ENCODE results near the gene FRS2. TPM values are rescaled to one million over a fixed set of nuclear protein-coding genes. Genes with fewer than 3 reads are reported as not detected.

Gene FRS2
- total RNA-seq, 1 donor from 2014 or later = 73.7 TPM

DNA sequence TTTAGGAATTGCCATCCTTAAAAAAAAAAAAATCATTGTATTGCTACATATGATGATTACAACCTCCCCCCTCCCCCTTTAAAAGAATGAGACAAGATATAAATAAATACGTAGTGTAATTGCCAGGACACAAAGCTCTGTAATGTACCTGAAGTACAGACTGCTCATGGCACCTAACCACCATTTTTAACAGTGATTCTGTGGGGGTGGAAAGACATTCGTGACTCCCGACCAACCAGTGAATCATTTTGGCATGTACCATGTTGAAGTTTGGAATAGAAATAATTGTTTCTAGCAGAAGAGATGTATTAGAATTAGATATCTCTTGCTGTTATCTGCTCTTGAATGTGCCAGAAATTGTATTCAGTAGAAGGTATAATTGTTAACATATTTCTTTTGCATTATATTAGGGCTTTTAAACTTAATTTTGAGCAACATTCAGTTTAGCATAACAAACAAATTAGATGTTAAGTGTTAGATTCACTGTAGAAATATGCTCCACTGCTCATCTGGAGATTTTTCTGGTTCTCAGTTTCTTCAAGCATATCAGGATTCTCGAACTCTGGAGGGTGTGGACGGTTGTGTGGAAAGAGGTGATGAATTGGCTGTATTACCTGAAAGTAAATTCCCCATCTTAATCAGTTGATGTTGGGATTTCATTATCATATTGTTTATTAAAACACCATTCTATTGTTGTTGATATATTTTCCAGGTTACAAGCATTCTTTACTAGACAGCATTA lies 31.1 kb downstream of the FRS2 start:
- peak; percentile 30 for DNase-seq (ENCODE audit: low read depth)

DNA sequence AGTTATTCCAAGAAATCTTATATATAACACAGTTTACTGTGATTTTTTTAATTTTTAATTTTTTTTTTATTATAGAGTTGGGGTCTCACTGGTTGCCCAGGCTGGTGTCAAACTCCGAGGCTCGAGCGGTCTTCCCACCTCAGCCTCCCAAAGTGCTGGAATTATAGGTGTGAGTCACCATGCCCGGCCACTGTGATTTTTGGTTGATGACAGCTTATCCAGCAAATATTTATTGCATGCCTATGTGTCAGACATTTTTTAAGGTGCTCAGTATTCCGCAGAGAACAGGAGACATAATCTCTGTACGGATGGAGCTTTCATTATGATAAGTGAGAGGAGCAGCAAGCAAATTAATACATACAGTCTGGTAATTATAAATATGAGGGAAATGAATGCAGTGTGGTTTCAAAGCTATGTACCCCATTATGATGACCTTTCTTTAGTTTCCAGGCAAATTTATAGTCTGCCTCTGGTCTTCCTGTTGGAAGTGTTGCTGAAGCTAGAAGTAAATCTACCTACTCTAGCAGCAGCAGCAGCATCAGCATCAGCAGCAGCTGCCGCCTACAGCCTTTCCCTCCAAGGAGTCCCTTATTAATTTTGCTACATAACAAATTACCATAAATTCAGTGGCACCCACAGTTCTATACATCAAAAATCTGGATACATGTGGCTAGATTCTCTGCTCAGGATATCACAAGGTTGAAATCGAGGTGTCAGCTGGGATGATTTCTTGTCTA lies 32.3 kb downstream of the FRS2 start:
- peak; percentile 62 for DNase-seq (ENCODE audit: low read depth)

DNA sequence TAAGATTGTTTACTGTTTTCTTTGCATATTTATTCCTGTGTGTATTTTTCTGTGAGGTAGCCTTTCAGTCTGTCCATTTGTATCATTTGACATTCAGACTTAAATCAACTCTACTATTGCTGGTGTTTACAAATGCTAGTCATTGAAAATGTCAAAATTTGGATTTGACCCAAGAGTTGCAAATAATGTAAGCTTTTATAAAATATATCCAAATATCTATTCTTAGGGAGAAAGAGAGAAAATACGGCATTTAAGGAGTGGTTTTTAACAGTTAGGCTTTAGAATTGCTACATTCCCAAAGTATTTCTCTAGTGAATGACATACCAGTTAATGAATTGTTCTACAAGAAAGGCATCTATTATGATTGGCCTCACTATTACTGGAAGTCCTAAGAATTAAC lies 37.9 kb downstream of the FRS2 start:
- DNase-seq (ENCODE audit: low read depth) = no peak

DNA sequence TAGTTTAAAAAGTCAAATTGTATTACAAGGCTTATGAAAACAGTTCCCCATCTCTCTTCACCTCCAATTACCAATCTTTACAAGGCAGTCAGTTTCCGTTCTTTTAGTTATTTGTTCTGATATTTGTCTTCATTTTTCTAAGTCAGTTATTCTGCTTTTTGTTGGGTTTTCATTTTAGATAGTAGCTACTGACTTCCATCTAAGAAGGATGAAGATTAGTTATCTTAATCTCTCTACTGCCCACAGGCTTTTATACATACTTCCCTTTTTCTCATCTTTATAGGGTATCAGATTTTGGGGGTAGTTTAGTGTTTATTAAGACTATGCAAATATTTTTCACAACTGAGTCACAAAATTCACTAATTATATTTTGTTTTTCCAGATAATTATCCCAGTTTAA lies 38.4 kb downstream of the FRS2 start:
- no peak for DNase-seq (ENCODE audit: low read depth)

DNA sequence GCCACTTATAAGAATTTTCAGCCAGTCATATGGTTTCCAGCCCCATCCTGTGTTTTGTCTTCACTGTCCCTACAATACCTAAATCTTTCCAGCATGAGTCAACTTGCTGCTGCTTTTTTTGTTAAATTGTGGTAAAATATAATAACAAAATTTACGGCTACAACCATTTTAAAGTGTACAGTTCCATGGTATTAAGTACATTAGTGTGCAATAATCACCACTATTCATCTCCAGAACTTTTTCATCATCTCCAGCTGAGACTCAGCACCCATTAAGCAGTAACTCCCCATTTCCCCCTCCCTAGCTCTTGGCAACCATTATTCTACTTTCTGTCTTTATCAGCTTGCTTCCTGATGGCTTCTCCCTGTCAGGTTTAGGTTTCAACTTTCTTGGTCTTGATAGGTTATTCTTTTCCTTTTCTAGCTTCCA lies 39.1 kb downstream of the FRS2 start:
- no peak for DNase-seq (ENCODE audit: low read depth)

DNA sequence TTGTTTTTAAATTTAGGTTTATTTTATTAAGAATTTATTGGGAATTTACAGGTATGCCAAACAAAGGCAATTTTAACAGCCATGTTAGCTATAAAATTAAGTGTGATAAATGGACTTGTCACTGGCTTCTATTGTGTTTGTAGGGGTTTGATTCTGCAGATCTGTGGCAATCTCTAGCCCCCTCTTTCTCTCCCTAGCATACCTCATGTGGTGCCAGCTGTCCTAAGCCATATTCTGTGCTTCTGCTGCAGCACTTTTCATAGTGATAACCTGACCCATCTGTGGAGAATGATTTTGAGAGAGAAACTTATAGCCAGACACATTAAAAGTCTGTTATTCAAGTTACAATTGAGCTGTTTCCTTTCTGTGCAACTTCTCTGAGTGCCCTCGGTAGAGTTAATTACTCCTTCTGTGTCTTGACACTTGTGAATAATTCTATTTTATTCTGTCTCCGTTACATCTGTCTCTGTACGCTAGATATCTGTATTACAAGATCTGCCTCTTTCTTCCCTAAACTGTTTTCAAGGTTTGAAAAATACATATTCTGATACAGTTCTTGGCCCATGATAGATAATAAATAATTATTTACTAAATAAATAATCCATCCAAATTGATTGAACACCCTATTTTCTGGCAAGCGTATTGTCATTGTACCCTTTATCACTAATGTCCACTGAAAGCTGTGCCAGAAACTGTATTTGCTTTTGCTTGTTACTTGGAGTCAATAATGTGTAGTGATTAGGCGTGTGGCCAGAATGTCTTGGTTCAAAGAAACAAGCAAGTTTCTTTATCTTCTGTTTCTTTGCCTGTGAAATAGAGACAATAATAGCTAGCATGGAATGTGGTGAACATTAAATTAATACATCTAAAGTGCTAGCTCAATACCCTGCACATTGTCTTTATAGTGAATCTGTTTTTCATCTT lies 40.0 kb downstream of the FRS2 start:
- DNase-seq (ENCODE audit: low read depth) = no peak

DNA sequence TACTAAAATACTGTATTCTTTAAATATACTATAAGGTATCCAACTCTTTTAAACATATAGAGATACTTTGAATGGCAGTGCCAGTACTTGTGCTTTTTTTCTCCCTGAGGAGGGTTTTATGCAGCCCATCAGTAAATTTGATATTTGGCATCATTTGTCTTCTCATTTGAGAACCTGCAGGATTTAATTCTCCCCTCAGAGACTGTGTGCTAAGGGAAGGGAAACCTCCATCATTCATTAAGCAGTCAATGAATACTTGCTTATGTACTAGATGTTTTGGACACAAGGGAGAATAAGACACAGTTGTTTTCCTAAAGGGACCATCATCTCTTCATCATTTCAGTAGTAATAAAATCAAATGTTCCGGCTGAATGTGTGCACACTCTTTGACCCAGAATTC lies 40.8 kb downstream of the FRS2 start:
- DNase-seq (ENCODE audit: low read depth) = no peak

DNA sequence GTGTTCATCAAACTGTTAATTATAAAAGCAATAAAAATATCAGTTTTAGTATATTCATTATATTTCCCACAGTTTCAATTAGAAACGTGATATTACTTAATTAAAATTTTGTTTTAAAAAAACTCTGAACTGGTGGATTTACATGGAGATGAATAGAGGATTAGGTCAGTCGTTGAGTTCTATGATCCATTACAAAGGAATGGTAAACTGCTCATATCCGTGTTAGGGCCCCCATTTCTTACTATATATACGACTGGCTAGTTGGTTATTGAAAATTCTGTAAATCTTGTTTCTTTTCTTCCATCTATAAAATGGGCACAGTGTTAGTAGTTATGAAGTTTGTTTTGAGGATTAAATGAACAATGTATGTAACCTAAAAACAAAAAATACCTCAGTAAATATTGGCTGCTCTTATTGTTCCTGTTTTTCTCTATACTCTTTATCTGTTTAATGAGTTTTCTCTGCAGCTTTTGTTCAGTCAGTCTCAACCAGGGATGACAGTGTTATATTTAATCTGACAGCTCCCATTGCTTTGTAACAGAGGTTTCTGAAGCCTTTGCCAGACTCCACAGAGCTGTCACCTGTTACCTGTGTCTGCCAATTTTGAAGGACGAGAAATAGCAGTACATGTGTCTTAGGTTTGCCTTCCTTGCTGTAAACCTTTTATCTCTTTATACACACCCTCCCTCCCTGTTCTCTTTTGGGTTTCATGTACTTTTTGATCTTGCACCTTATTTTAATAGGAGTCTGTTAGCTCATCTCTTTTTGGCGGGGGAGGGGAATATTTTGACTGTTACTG lies 41.5 kb downstream of the FRS2 start:
- no peak for DNase-seq (ENCODE audit: low read depth)

DNA sequence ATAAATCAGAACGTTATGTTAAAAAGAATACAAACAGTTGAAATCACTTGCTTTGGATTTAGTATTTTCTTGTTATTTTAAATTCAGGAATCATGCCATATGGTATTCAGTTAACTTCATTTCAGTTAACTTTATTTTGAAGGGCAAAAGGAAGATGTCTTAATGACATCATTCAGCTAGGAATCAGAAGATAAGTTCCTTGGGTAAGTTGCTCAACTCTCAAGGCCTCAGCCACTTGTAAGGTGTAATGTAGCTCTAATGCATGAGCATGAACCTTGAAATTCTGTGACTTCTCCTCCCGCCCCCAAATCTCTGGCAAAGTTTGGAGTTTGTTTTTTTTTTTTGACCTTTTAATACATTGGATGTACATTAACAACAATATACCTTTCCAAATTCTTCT lies 42.6 kb downstream of the FRS2 start:
- DNase-seq (ENCODE audit: low read depth) = peak; percentile 50

DNA sequence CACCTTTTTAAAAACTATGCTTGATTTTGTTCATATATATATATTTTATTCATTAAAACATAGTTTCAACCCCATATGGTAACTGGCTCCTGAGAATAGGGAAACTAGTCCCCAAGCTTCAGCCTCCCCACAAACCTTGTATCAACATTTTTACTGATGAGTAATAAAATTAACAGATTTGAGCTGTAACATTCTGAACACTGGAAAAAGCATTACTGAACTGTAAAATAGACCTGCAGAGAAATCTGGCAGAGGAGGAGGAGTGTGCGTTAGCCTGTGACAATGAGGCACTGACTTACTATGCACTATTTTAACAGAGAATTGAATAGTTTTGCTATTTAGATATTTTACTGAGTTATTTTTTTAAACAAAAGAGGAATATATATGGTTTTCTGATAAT lies 43.1 kb downstream of the FRS2 start:
- DNase-seq (ENCODE audit: low read depth) = peak; percentile 79

DNA sequence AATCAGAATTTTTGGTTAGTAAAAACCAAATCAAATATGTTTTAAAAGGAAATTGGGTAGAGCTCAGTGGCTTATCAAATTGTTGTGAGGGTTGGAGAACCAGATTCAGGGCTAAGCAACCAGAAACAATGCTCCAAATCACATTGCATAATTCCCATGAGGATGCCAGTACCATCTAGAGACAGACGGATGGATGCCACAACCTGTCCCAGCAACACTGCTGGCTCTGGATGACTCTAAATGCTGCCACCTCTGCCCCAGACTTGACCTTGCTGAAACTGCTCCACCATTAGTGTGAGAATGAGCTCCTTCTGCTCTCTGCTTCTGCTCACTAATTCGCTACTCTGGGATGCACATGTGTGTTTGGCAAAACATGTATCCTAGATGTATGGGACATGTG lies 43.9 kb downstream of the FRS2 start:
- no peak for DNase-seq (ENCODE audit: low read depth)

DNA sequence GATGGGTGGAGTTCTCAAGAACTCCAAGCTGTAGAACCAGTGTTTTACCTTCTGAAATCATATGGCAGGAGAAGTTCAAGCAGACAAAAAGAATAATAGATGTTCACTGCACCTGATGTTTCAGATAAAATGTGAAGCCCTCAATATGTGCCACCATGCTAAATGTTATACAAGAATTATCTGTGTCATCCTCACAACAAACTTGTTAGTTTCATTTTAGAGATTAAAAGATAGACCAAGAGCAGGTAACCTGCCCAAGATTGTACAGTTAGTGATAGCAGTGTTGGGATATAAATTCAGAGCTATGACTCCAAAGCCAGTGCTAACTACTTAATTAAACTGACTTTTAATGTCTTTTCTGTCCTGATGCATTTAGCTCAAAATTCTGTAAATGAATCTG lies 44.7 kb downstream of the FRS2 start:
- no peak for DNase-seq (ENCODE audit: low read depth)

DNA sequence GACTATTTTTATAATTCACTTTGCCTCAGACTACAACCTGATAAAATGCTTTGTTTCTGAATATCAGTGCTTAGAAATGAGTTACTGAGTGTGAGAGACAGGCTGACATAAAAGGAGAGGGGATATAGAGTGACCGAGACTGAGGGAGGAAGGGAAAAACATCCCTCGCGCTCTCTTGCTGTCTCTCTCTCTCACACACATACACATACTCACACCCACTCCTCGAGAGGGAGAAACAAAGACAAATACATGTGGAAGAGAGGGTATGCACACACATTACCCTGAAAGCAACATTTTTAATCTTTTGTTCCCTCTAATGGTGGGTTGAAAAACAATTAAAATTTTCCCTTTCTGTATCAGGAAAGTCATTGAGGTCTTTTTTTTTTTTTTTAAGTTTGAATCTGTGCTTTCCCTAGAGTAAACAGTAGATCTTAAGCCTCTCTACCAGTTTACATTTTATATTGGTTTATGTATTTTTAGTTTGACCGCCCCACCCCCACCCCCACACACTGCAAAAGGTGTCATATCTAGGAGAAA lies 45.3 kb downstream of the FRS2 start:
- no peak for DNase-seq (ENCODE audit: low read depth)

DNA sequence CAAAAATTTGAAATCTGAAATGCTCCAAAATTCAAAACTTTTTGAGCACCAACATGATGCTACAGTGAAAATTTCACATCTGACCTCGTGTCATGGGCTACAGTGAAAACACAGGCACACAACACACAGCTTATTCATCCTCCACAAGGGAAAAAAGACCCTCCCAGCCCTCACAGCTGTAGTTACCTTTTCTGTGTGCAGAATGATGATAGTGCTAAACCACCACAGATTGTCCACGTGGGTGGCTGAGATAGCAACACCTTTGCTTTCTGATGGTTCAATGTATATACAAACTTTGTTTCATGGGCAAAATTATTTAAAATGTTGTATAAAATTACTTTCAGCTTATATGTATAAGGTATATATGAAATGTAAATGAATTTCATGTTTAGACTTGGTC lies 46.8 kb downstream of the FRS2 start:
- no peak for DNase-seq (ENCODE audit: low read depth)

DNA sequence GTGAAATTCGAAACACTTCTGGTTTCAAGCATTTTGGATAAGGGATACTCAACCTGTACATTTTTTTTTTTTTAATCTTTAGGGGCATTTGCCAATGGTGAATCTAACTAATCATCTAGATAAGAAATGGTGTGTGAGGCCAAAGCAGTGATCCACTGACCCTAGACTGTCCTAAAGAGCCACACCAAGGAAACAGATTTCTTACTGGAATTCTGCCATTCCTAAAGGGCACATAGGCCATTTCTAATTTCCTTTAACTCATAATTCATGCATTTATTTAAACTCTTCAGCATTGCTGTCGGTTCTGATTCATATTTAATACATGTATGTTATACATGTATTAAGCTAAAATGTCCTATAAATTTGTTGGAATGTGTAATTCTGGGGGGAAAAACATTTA lies 47.2 kb downstream of the FRS2 start:
- no peak for DNase-seq (ENCODE audit: low read depth)

DNA sequence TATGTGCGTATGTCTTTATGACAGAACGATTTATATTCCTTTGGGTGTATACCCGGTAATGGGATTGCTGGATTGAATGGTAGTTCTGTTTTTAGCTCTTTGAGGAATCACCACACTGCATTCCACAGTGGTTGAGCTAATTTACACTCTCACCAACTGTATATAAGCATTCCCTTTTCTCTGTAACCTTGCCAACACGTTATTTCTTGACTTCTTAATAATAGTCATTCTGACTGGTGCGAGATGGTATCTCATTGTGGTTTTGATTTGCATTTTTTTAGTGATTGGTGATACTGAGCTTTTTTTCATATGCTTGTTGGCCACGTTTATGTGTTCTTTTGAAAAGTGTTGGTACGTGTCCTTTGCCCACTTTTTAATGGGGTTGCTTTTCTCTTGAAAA lies 49.7 kb downstream of the FRS2 start:
- DNase-seq (ENCODE audit: low read depth) = no peak

DNA sequence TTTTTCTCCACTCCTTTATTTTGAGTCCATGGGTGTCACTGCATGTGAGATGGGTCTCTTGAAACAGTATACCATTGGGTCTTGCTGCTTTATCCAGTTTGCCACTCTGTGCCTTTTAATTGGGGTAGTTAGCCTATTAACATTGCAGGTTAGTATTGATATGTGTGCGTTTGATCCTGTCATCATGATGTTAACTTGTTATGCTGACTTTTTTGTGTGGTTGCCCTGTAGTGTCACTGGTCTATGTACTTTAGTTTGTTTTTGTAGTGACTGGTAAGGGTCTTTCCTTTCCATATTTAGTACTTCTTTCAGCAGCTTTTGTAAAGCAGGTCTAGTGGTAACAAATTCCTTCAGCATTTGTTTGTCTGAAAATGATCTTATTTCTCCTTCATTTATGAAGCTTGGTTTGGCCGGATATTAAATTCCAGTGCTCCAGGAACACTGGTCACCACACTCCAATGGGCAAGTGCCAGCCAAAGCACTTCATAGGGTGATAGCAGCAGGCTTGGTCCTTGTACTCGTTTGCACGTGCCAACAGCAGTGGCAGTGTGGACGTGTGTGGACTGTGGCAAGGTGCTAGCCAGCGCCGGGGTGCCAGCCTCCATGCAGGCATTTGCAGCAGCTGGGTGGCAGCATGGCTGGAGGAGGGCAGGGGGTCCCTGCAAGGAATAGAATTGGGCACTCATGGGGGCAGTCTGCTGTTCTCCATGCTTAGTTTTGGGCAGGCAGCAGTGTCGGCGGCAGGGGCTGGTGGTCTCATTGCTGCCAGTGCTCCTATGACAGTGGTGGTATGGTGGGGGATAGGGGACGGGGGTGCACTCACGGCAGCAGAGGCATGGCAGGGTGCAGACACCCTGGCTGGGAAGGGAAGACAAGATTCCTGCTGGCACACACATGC lies 53.5 kb downstream of the FRS2 start:
- DNase-seq (ENCODE audit: low read depth) = no peak

DNA sequence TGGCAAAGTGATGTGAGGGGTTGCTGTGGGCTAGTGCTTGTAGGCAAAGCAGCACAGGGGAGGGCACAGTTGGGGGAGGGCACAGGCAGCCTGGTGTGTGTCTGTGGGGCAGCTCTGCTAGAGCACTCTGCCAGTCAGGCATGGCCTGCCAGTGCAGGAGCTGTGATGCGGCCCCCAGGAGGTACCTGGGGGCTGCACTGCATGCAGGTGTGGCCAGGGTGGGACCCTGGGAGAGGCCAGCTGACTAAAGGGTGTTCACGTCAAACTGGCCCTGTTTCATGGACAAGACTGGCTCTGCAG lies 54.1 kb downstream of the FRS2 start:
- DNase-seq (ENCODE audit: low read depth) = no peak

DNA sequence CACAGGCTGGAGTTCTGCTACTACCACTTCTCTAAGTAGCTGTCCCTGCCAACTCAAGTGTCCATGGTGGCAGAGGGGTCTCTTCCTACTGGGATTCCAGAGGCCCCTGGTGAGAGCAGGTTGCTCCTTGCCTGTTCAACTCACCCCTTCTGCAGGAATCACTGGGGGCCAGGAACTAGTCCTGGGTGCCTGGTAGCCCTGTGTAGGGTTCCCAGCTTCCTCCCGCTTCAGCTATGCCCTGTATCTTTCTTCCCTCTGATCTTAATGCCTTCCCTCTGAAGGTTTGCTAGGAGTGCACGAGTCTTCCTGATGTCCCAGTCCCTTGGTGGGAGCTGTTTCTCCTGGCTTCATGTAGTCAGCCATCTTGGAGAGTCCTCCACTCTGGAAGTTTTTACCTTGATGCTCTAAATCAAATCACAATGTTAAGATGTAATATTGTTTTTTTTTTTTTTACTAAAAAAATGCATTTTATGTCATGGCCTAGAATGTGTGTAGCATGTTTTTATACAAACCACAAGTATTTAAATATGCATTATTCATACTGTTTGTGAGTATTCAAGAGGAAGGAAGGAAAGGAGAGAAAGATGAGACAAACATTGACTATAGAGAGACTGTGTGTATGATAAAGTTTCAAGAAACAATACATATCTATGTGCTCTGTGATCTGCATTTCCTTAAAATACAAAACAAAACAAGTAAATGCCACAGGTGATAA lies 54.7 kb downstream of the FRS2 start:
- DNase-seq (ENCODE audit: low read depth) = no peak

All from renal cortical epithelial cell (primary cell).